Gastroesophageal sphincter (tissue), 3 donors: Measurements from ENCODE around the gene OPTC.

Experiments used
- CTCF ChIP-seq, 4 experiments: fragments of 200-600 bp in 2 of 4; fragments of 450-650 bp in 2 of 4; sonication (generic) in 1 of 4; IDR thresholded peaks; one replicate each; pipeline ENCODE4 v1.5.1; 2017 to 2019; ENCODE audit warnings: antibody characterized with exemption in 4 of 4, mild to moderate bottlenecking in 2 of 4, moderate library complexity in 2 of 4
- POLR2AphosphoS5 ChIP-seq: sonication (generic); formaldehyde crosslinking; IDR thresholded peaks from one replicate; pipeline ENCODE4 v1.6.1; 2017; ENCODE audit warnings: antibody characterized with exemption

DNA sequence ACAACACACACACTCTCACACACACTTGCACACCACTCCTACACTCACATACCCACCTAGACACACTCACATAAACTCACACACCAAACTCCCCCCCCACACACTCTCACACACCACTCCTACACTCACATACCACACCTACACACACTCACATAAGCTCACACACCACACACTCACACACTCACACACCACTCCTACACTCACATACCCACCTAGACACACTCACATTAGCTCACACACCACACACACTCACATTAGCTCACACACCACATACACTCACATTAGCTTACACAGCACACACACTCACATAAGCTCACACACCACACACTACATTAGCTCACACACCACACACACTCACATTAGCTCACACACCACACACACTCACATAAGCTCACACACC lies 33.1 kb downstream of the OPTC start:
- no peak for TF ChIP-seq CTCF (IDR thresholded peaks at IDR 0.05)
- no peak for TF ChIP-seq POLR2AphosphoS5
